Stomach (tissue), 4 donors: ENCODE results near the gene CENPH.

Experiments
- POLR2A ChIP-seq, 4 donors: fragments of 450-650 bp; IDR thresholded peaks; one replicate each; pipeline ENCODE4 v1.6.1; 2016; ENCODE audit warnings: antibody characterized with exemption in 4 of 4, control low read depth in 2 of 4, mild to moderate bottlenecking in 1 of 4, moderate library complexity in 1 of 4
- POLR2AphosphoS5 ChIP-seq, 3 donors: sonication (generic); formaldehyde crosslinking; IDR thresholded peaks; one replicate each; pipeline ENCODE4 v1.6.1; 2016; ENCODE audit warnings: antibody characterized with exemption in 3 of 3

GRCh38 chr5:69212022-69212421 is 22.6 kb downstream of the CENPH start:
- TF ChIP-seq POLR2AphosphoS5 (IDR thresholded peaks at IDR 0.05): no peak
- no peak for TF ChIP-seq POLR2A (IDR thresholded peaks at IDR 0.05)
